ENCODE results near the gene PCDH15. TPM values are rescaled to one million over a fixed set of nuclear protein-coding genes. Genes with fewer than 3 reads are reported as not detected.

PCDH15 gene
- total RNA-seq, 1 experiment from 2014 or later = not detected

DNA sequence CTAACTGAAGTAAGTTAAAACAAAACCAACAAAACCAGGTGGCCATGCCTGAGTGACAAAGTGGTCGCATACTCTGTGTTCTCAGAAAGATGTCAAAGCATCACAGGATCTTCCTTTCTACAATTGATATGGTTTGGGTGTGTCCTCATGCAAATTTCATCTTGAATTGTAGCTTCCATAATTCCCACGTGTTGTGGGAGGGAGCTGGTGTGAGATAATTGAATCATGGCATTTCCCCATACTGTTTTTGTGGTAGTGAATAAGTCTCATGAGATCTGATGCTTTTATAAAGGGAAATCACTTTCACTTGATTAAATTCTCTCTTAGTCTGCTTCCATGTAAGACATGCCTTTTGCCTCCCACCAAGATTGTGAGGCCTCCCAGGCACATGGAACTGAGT lies 465.7 kb downstream of the PCDH15 start:
- CTCF ChIA-PET = no interaction called here
- DNase-seq (ENCODE audit: low spot score) = no peak
- TF ChIP-seq, protein P1, sequence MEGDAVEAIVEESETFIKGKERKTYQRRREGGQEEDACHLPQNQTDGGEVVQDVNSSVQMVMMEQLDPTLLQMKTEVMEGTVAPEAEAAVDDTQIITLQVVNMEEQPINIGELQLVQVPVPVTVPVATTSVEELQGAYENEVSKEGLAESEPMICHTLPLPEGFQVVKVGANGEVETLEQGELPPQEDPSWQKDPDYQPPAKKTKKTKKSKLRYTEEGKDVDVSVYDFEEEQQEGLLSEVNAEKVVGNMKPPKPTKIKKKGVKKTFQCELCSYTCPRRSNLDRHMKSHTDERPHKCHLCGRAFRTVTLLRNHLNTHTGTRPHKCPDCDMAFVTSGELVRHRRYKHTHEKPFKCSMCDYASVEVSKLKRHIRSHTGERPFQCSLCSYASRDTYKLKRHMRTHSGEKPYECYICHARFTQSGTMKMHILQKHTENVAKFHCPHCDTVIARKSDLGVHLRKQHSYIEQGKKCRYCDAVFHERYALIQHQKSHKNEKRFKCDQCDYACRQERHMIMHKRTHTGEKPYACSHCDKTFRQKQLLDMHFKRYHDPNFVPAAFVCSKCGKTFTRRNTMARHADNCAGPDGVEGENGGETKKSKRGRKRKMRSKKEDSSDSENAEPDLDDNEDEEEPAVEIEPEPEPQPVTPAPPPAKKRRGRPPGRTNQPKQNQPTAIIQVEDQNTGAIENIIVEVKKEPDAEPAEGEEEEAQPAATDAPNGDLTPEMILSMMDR (conservative IDR thresholded peaks at IDR 0.05; ENCODE audit: low read depth, low read length) = no peak
- no peak for TF ChIP-seq EZH2 (IDR thresholded peaks at IDR 0.05; ENCODE audit: borderline replicate concordance, low read depth, low read length, poor library complexity, severe bottlenecking)
- no peaks in the 10 kb centered on the region for H3K27me3 ChIP-seq (replicated peaks; ENCODE audit: insufficient read depth, low read depth, low read length, poor library complexity)
- H3K4me1 ChIP-seq (ENCODE audit: insufficient read depth, low read length, poor library complexity, severe bottlenecking) = no peaks in the 10 kb centered on the region
- intact Hi-C loops (cut with micrococcal nuclease; ENCODE audit: unreplicated experiment) = no loop called here
- no peaks in the 10 kb centered on the region for H3K9me3 ChIP-seq (ENCODE audit: low read depth, low read length, poor library complexity, severe bottlenecking)
- POLR2A ChIA-PET (ENCODE audit: low non-redundant PET) = no interaction called here
- BruUV-seq (replicated peaks) = no TSS peak
- no peak overlapping the region for H3K4me3 ChIP-seq (ENCODE audit: low read depth, low read length, poor library complexity, severe bottlenecking)
- H3K36me3 ChIP-seq (ENCODE audit: insufficient read depth, low read length, poor library complexity, severe bottlenecking) = no peaks in the 10 kb centered on the region
- no peak overlapping the region for H3K27ac ChIP-seq (ENCODE audit: low read depth, low read length, poor library complexity, severe bottlenecking)

GRCh38 chr10:54319341-54319740 lies 481.7 kb downstream of the PCDH15 start:
- no peaks in the 10 kb centered on the region for H3K4me1 ChIP-seq (ENCODE audit: insufficient read depth, low read length, poor library complexity, severe bottlenecking)
- H3K4me3 ChIP-seq (ENCODE audit: low read depth, low read length, poor library complexity, severe bottlenecking) = no peak overlapping the region
- no peaks in the 10 kb centered on the region for H3K36me3 ChIP-seq (ENCODE audit: insufficient read depth, low read length, poor library complexity, severe bottlenecking)
- CTCF ChIA-PET = no interaction called here
- POLR2A ChIA-PET (ENCODE audit: low non-redundant PET) = no interaction called here
- H3K27ac ChIP-seq (ENCODE audit: low read depth, low read length, poor library complexity, severe bottlenecking) = no peak overlapping the region
- no peak for DNase-seq (ENCODE audit: low spot score)
- H3K27me3 ChIP-seq (replicated peaks; ENCODE audit: insufficient read depth, low read depth, low read length, poor library complexity) = no peaks in the 10 kb centered on the region
- no peak for TF ChIP-seq EZH2 (IDR thresholded peaks at IDR 0.05; ENCODE audit: borderline replicate concordance, low read depth, low read length, poor library complexity, severe bottlenecking)
- TF ChIP-seq, protein P1 (conservative IDR thresholded peaks at IDR 0.05; ENCODE audit: low read depth, low read length) = no peak
- intact Hi-C loops (cut with micrococcal nuclease; ENCODE audit: unreplicated experiment) = no loop called here
- peaks cover 21% of the 10 kb centered on the region for H3K9me3 ChIP-seq (ENCODE audit: low read depth, low read length, poor library complexity, severe bottlenecking)
- BruUV-seq (replicated peaks) = no TSS peak

GRCh38 chr10:54318470-54318869 lies 482.6 kb downstream of the PCDH15 start:
- intact Hi-C loops (cut with micrococcal nuclease; ENCODE audit: unreplicated experiment) = no loop called here
- Histone ChIP-seq H3K27ac (ENCODE audit: low read depth, low read length, poor library complexity, severe bottlenecking) (no peak overlapping the region), H3K36me3 (ENCODE audit: insufficient read depth, low read length, poor library complexity, severe bottlenecking) (no peaks in the 10 kb centered on the region), H3K27me3 (replicated peaks; ENCODE audit: insufficient read depth, low read depth, low read length, poor library complexity) (no peaks in the 10 kb centered on the region), H3K9me3 (ENCODE audit: low read depth, low read length, poor library complexity, severe bottlenecking) (peaks cover 21% of the 10 kb centered on the region), H3K4me1 (ENCODE audit: insufficient read depth, low read length, poor library complexity, severe bottlenecking) (no peaks in the 10 kb centered on the region), H3K4me3 (ENCODE audit: low read depth, low read length, poor library complexity, severe bottlenecking) (no peak overlapping the region)
- ChIA-PET CTCF (no interaction called here), POLR2A (ENCODE audit: low non-redundant PET) (no interaction called here)
- TF ChIP-seq, protein P1 (conservative IDR thresholded peaks at IDR 0.05; ENCODE audit: low read depth, low read length) = no peak
- TF ChIP-seq EZH2 (IDR thresholded peaks at IDR 0.05; ENCODE audit: borderline replicate concordance, low read depth, low read length, poor library complexity, severe bottlenecking) = no peak
- no peak for DNase-seq (ENCODE audit: low spot score)
- BruUV-seq (replicated peaks) = no TSS peak

Measured in A673 (cell line).